Fibroblast of lung (primary cell): ENCODE data around the gene ULK2. TPM values are rescaled to one million over a fixed set of nuclear protein-coding genes. Genes with fewer than 3 reads are reported as not detected.

Source experiments
- DNase-seq, 2 donors: peaks; one replicate each; pipeline versions ENCODE4 v3.0.0 to v3.0.0-alpha.2; 2010; ENCODE audit warnings: low read depth in 2 of 2
- H2AFZ ChIP-seq: 2 replicates; pipeline ENCODE4 v1.5.1; 2012; ENCODE audit warnings: low read length, control low read depth, inconsistent platforms
- H3K27ac ChIP-seq: 2 replicates; pipeline ENCODE4 v1.5.1; 2011; ENCODE audit warnings: low read length, control low read depth; ENCODE audit not compliant: insufficient read depth
- H3K27me3 ChIP-seq: 2 replicates; pipeline ENCODE4 v1.5.1; 2011; ENCODE audit warnings: mild to moderate bottlenecking, low read length; ENCODE audit not compliant: control insufficient read depth, insufficient read depth
- H3K36me3 ChIP-seq: 2 replicates; pipeline ENCODE4 v1.5.1; 2011; ENCODE audit warnings: low read length; ENCODE audit not compliant: control insufficient read depth, insufficient read depth
- H3K4me1 ChIP-seq: 2 replicates; pipeline ENCODE4 v1.5.1; 2011; ENCODE audit warnings: low read length; ENCODE audit not compliant: control insufficient read depth, insufficient read depth; ENCODE audit errors: extremely low read depth
- H3K4me2 ChIP-seq: 2 replicates; pipeline ENCODE4 v1.5.1; 2011; ENCODE audit warnings: low read length, control low read depth; ENCODE audit not compliant: insufficient read depth; ENCODE audit errors: extremely low read depth
- H3K4me3 ChIP-seq, 4 experiments: fragments of 200-600 bp in 1 of 4; sonication (generic) in 1 of 4; replicated peaks in 1 of 4; 2 replicates each; pipeline ENCODE4 v1.5.1; 2011 to 2016; ENCODE audit warnings: low read length in 4 of 4, low read depth in 3 of 4, mild to moderate bottlenecking in 3 of 4, control low read depth in 2 of 4, inconsistent platforms in 1 of 4, mixed read lengths in 1 of 4; ENCODE audit not compliant: insufficient read depth in 1 of 4; ENCODE audit errors: control extremely low read depth in 1 of 4
- H3K79me2 ChIP-seq: 2 replicates; pipeline ENCODE4 v1.5.1; 2012; ENCODE audit warnings: mild to moderate bottlenecking, low read length, inconsistent platforms; ENCODE audit not compliant: control insufficient read depth, insufficient read depth
- H3K9ac ChIP-seq: 2 replicates; pipeline ENCODE4 v1.5.1; 2011; ENCODE audit warnings: mild to moderate bottlenecking, low read length, control low read depth; ENCODE audit not compliant: insufficient read depth
- H3K9me3 ChIP-seq: 2 replicates; pipeline ENCODE4 v1.5.1; 2012; ENCODE audit warnings: low read depth, low read length; ENCODE audit not compliant: control insufficient read depth, insufficient read depth
- H4K20me1 ChIP-seq: 2 replicates; pipeline ENCODE4 v1.5.1; 2011; ENCODE audit warnings: low read length; ENCODE audit not compliant: control insufficient read depth, insufficient read depth; ENCODE audit errors: extremely low read depth
- EZH2 ChIP-seq: IDR thresholded peaks from 2 replicates; pipeline ENCODE4 v1.5.1; 2012; ENCODE audit warnings: low read length, control low read depth, mild to moderate bottlenecking; ENCODE audit errors: missing control alignments
- polyA plus RNA-seq, 2 donors: library from polyadenylated mRNA; depleted of rRNA in 1 of 2; stranded (reverse) in 1 of 2; unstranded in 1 of 2; fragments of >200 nt; gene quantifications; 2 replicates each; pipeline ENCODE4 v1.2.1, GENCODE V29; 2011 to 2012; ENCODE audit warnings: missing spikeins in 1 of 2
- total RNA-seq: library from RNA; depleted of rRNA; stranded (reverse); fragments of >200 nt; gene quantifications from 2 replicates; pipeline ENCODE4 v1.2.1, GENCODE V29; 2014
- TF ChIP-seq, protein P1 (sequence below), 2 donors: IDR thresholded peaks in 1 of 2; conservative IDR thresholded peaks in 1 of 2; 1 replicate in 1 of 2; 2 replicates in 1 of 2; pipeline ENCODE4 v1.5.1; 2011 to 2012; ENCODE audit warnings: low read length in 2 of 2, control low read depth in 1 of 2, inconsistent platforms in 1 of 2, low read depth in 1 of 2, mild to moderate bottlenecking in 1 of 2

Gene ULK2
- total and polyA plus RNA-seq, 2 donors (not counting 1 experiment from before 2014, with no cell fraction given) = 20.0 to 46.1 TPM

DNA sequence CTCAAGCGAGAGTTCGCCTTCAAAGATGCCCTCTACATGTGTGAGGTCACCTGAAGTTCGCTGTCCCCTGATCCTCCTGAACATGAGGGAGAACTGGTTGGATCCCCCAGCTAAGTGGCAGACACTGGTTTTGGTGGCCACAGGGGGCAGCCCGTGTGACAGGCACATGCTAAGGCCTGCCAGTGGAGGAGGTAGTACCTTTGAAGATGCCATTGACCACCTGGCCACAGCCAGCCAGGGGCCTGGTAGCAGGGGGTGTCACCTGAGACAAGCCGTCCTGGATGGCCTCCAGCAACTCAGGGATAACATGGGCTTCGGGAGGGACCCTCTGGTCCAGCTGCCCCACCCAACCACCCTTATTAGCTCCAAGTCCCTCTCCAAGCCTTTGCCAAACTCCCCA is 112.3 kb downstream of the ULK2 start:
- no peaks in the 10 kb centered on the region for H4K20me1 ChIP-seq
- no peaks in the 10 kb centered on the region for H3K27me3 ChIP-seq
- no peak for DNase-seq
- H3K27ac ChIP-seq = no peak overlapping the region
- TF ChIP-seq EZH2 = no peak
- TF ChIP-seq, protein P1, sequence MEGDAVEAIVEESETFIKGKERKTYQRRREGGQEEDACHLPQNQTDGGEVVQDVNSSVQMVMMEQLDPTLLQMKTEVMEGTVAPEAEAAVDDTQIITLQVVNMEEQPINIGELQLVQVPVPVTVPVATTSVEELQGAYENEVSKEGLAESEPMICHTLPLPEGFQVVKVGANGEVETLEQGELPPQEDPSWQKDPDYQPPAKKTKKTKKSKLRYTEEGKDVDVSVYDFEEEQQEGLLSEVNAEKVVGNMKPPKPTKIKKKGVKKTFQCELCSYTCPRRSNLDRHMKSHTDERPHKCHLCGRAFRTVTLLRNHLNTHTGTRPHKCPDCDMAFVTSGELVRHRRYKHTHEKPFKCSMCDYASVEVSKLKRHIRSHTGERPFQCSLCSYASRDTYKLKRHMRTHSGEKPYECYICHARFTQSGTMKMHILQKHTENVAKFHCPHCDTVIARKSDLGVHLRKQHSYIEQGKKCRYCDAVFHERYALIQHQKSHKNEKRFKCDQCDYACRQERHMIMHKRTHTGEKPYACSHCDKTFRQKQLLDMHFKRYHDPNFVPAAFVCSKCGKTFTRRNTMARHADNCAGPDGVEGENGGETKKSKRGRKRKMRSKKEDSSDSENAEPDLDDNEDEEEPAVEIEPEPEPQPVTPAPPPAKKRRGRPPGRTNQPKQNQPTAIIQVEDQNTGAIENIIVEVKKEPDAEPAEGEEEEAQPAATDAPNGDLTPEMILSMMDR (conservative IDR thresholded peaks at IDR 0.05 in 1 of 2, IDR thresholded peaks at IDR 0.05 in 1 of 2; ENCODE audit: low read depth in 1 of 2, low read length in 2 of 2) = no peak
- no peak overlapping the region for H3K4me3 ChIP-seq
- H2AFZ ChIP-seq = no peak overlapping the region
- no peak overlapping the region for H3K4me2 ChIP-seq
- H3K9me3 ChIP-seq = no peaks in the 10 kb centered on the region
- no peaks in the 10 kb centered on the region for H3K36me3 ChIP-seq
- no peak overlapping the region for H3K9ac ChIP-seq
- no peaks in the 10 kb centered on the region for H3K4me1 ChIP-seq
- H3K79me2 ChIP-seq = no peaks in the 10 kb centered on the region

GRCh38 chr17:19753661-19754463 is 113.9 kb downstream of the ULK2 start:
- no peak for DNase-seq
- no peaks in the 10 kb centered on the region for H3K27me3 ChIP-seq
- H3K9me3 ChIP-seq = no peaks in the 10 kb centered on the region
- TF ChIP-seq EZH2 = no peak
- TF ChIP-seq, protein P1 (conservative IDR thresholded peaks at IDR 0.05 in 1 of 2, IDR thresholded peaks at IDR 0.05 in 1 of 2; ENCODE audit: low read depth in 1 of 2, low read length in 2 of 2) = peak; percentile 15 to 20
- H3K79me2 ChIP-seq = no peaks in the 10 kb centered on the region
- no peak overlapping the region for H3K4me3 ChIP-seq
- no peak overlapping the region for H3K4me2 ChIP-seq
- H3K9ac ChIP-seq = no peak overlapping the region
- no peaks in the 10 kb centered on the region for H4K20me1 ChIP-seq
- H3K27ac ChIP-seq = no peak overlapping the region
- no peak overlapping the region for H2AFZ ChIP-seq
- H3K4me1 ChIP-seq = no peaks in the 10 kb centered on the region
- H3K36me3 ChIP-seq = no peaks in the 10 kb centered on the region

DNA sequence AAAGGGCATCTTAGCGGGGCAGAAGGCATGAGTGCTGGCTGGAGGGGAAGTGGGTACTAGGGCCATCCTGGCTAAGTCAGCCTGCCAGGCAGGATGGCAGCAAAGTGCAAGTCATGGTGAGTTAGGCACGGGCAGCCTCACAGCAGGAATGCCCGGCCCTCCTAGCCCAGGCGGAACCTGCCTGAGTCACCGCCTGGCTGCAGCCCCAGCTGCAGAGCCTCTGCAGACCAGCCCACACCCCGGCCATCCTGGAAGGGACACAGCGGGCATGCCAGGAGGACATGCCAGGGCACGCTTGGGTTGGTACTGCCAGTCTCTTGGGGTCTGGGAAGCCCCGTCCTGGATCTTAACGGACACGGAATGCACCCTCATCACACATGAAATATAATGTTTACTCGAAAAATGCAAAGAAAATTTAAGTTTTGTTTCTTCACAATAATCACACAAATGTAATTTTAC is 114.7 kb downstream of the ULK2 start:
- TF ChIP-seq, protein P1 (conservative IDR thresholded peaks at IDR 0.05 in 1 of 2, IDR thresholded peaks at IDR 0.05 in 1 of 2; ENCODE audit: low read depth in 1 of 2, low read length in 2 of 2) = no peak
- TF ChIP-seq EZH2 = no peak
- Histone ChIP-seq H4K20me1 (no peaks in the 10 kb centered on the region), H3K36me3 (no peaks in the 10 kb centered on the region), H3K79me2 (no peaks in the 10 kb centered on the region), H3K27me3 (no peaks in the 10 kb centered on the region), H3K9ac (no peak overlapping the region), H3K4me3 (no peak overlapping the region), H2AFZ (no peak overlapping the region), H3K4me1 (no peaks in the 10 kb centered on the region), H3K4me2 (no peak overlapping the region), H3K27ac (no peak overlapping the region), H3K9me3 (no peaks in the 10 kb centered on the region)
- DNase-seq = peak; percentile 55 to 87
